RWPE1 (cell line): ENCODE measurements around the gene DDX19B.
"Not testable (repeated sequence)": the region's sequence is repeated elsewhere in the genome, so short reads cannot be mapped to it uniquely, and the experiment has no call there.

Source experiments
- CTCF ChIA-PET: fragments of 350-600 bp; sonication (Branson Sonifier 250); formaldehyde crosslinking; extraction: SDS; loops from one replicate; lab custom pipeline; 2021; lab: Yijun Ruan, JAX
- POLR2A ChIA-PET: fragments of 400-600 bp; formaldehyde crosslinking; extraction: SDS; loops from one replicate; lab custom pipeline; 2020; ENCODE audit warnings: antibody characterized with exemption; ENCODE audit not compliant: low non-redundant PET; lab: Yijun Ruan, JAX
- DNase-seq: peaks from one replicate; pipeline ENCODE4 v3.0.0; 2012; ENCODE audit warnings: low spot score
- H3K27ac ChIP-seq: fragments of 450-650 bp; 2 replicates; pipeline ENCODE4 v1.5.1; 2017
- CTCF ChIP-seq: fragments of 450-650 bp; conservative IDR thresholded peaks from 2 replicates; pipeline ENCODE4 v1.5.1; 2017; ENCODE audit warnings: low read depth, mild to moderate bottlenecking

Gene DDX19B

GRCh38 chr16:70298988-70299938 lies at the start of gene DDX19B:
TSS of gene DDX19B (plus strand) at chr16:70299186. CDS start at chr16:70299298, 112 bp downstream.
- peak; percentile 55 for DNase-seq
- H3K27ac ChIP-seq: peak within 1 kb of the TSS; percentile 92
- TF ChIP-seq CTCF: no peak
- ChIA-PET CTCF (interaction anchor here (0.8 to 1.2 kb wide), 2 partner anchors 44 to 47 kb away, joined by 3 to 4 read pairs; partner anchors contain the start of gene EXOSC6), POLR2A (interaction anchor here (0.6 kb wide), 2 partner anchors 17 to 332 kb away, joined by 5 read pairs; no protein-coding TSS in a partner anchor)

- DNase-seq, POLR2A ChIA-PET, H3K27ac ChIP-seq: not testable (repeated sequence)
- CTCF ChIA-PET: interaction anchor here (0.7 kb wide), 1 partner anchor 16 kb away, joined by 3 read pairs; no protein-coding TSS in a partner anchor
These were observed 49.3 kb upstream of the DDX19B start for GRCh38 chr16:70249697-70250096.

GRCh38 chr16:70250748-70251628 lies 48.0 kb upstream of the DDX19B start:
- H3K27ac ChIP-seq: peak overlapping the region; percentile 94
- ChIA-PET CTCF (interaction anchor here (1.0 to 1.3 kb wide), 2 partner anchors 14 to 48 kb away, joined by 3 to 4 read pairs; partner anchors contain the start of gene DDX19B), POLR2A (interaction anchor here (1.2 kb wide), 1 partner anchor 16 kb away, joined by 4 read pairs; no protein-coding TSS in a partner anchor)
- TF ChIP-seq CTCF: no peak
- peak; percentile 45 for DNase-seq

- ChIA-PET CTCF (interaction anchor here (0.6 to 1.3 kb wide), 6 partner anchors 13 to 47 kb away, joined by 3 to 6 read pairs (median 3); partner anchors contain the start of gene DDX19B), POLR2A (interaction anchor here (1.2 kb wide), 1 partner anchor 15 kb away, joined by 4 read pairs; no protein-coding TSS in a partner anchor)
- peak; percentile 92 for TF ChIP-seq CTCF
- peak within 1 kb of the TSS; percentile 94 for H3K27ac ChIP-seq
- peak; percentile 92 for DNase-seq
These were observed 47.2 kb upstream of the DDX19B start, which contains the start of gene EXOSC6 for GRCh38 chr16:70251629-70252354. TSS of gene EXOSC6 (minus strand) at chr16:70251940. CDS start at chr16:70251900, 40 bp downstream.

GRCh38 chr16:70252355-70252988 lies 46.5 kb upstream of the DDX19B start:
- peak overlapping the region; percentile 94 for H3K27ac ChIP-seq
- TF ChIP-seq CTCF: no peak
- no peak for DNase-seq
- ChIA-PET POLR2A (interaction anchor here (1.2 kb wide), 1 partner anchor 14 kb away, joined by 4 read pairs; no protein-coding TSS in a partner anchor), CTCF (interaction anchor here (0.6 to 1.7 kb wide), 7 partner anchors 12 to 47 kb away, joined by 3 to 6 read pairs (median 3); partner anchors contain the start of gene DDX19B)
